PC-3 (cell line): ENCODE results near the gene RPS6KC1.

Experiments
- CTCF ChIP-seq: fragments of 300-600 bp; sonication (generic); conservative IDR thresholded peaks from 2 replicates; pipeline ENCODE4 v1.5.1; 2017; ENCODE audit warnings: antibody characterized with exemption, low read depth, mild to moderate bottlenecking, low read length
- EZH2 ChIP-seq: fragments of 300-600 bp; sonication (generic); IDR thresholded peaks from one replicate; pipeline ENCODE4 v1.6.1; 2017; ENCODE audit warnings: antibody characterized with exemption, mild to moderate bottlenecking, low read length; ENCODE audit not compliant: unreplicated experiment
- EZH2phosphoT487 ChIP-seq: fragments of 300-600 bp; sonication (generic); IDR thresholded peaks from 2 replicates; pipeline ENCODE4 v1.6.1; 2018; ENCODE audit warnings: mild to moderate bottlenecking, antibody characterized with exemption, low read length, borderline replicate concordance

- TF ChIP-seq CTCF (no peak), EZH2 (no peak), EZH2phosphoT487 (no peak)
Observed at GRCh38 chr1:213162338-213162737, 111.3 kb downstream of the RPS6KC1 start.
